C4-2B (cell line): Measurements from ENCODE around the gene PALB2.

Experiments used
- H3K27ac ChIP-seq: fragments of 450-650 bp; 2 replicates; pipeline ENCODE4 v1.5.1; 2017
- CTCF ChIP-seq: fragments of 450-650 bp; conservative IDR thresholded peaks from 2 replicates; pipeline ENCODE4 v1.5.1; 2017; ENCODE audit warnings: mild to moderate bottlenecking
- ZFX ChIP-seq: fragments of 450-650 bp; IDR thresholded peaks from 2 replicates; pipeline ENCODE4 v1.6.1; 2017

PALB2 gene

GRCh38 chr16:23640931-23641765, at the start of gene PALB2, which contains the start of gene DCTN5:
Gene PALB2, minus strand, starts transcription at chr16:23641310. Its CDS starts 153 bp downstream, at chr16:23641157.
Gene DCTN5, plus strand, starts transcription at chr16:23641466. Its CDS starts 77 bp downstream, at chr16:23641543.
- peak; percentile 40; the same call in 1 of the 2 replicates for TF ChIP-seq ZFX
- TF ChIP-seq CTCF, result no peak
- H3K27ac ChIP-seq, result peak within 1 kb of the TSS; percentile 86

DNA sequence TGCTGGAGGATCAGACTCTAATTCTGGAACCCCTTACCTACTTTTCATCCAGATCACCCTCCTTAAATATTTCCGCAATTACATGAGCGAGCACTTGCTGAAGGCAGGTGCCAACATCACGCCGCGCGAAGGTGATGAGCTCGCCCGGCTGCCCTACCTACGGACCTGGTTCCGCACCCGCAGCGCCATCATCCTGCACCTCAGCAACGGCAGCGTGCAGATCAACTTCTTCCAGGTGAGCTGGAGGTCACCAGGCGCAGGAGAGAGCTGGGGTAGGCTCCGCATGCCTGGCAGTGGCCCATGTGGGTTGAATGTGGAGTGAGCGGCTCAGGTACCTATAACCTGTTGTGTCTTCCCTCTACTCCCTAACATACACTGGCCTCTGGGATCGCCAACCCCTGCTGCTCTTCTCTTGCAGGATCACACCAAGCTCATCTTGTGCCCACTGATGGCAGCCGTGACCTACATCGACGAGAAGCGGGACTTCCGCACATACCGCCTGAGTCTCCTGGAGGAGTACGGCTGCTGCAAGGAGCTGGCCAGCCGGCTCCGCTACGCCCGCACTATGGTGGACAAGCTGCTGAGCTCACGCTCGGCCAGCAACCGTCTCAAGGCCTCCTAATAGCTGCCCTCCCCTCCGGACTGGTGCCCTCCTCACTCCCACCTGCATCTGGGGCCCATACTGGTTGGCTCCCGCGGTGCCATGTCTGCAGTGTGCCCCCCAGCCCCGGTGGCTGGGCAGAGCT, 48.5 kb upstream of the PALB2 start:
- no peak overlapping the region for H3K27ac ChIP-seq
- TF ChIP-seq ZFX (no peak), CTCF (no peak)

GRCh38 chr16:23687034-23687808, 46.1 kb upstream of the PALB2 start:
- TF ChIP-seq CTCF (no peak), ZFX (no peak)
- no peak overlapping the region for H3K27ac ChIP-seq

DNA sequence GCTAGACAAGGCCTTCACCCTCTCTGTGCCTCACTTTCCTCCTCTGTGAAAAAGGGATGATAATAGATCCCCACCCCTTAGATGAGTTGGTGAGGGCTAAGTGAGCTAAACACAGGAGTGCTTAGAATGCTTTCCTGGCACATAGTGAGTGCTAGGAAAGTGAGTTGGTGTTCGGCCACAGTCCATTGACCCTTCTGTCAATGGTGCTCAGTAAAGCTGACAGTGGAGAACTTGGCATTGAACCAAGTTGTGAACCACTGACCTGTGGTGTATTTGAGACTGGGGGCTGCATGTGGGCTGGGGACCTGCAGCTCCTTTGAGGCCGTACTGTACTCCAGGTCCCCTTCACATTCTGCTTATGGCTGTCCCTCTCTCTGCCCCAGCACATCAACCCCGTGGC, 42.4 kb upstream of the PALB2 start:
- no peak overlapping the region for H3K27ac ChIP-seq
- TF ChIP-seq CTCF (no peak), ZFX (no peak)

- no peak overlapping the region for H3K27ac ChIP-seq
- TF ChIP-seq ZFX (no peak), CTCF (no peak)
Measured at GRCh38 chr16:23682181-23682580, 41.1 kb upstream of the PALB2 start.

DNA sequence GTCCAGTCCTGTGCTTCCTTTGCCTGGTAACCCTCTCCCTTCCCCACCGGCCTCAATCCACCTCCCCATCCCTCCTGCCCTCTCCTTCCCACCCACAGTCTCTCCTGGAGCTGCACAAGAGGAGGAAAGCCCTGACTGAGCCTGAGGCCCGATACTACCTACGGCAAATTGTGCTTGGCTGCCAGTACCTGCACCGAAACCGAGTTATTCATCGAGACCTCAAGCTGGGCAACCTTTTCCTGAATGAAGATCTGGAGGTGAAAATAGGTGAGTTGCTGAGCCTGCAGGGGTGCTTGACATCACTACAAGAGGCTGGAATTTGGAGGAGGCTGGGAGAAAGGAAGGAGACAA, 38.9 kb upstream of the PALB2 start:
- TF ChIP-seq CTCF (no peak), ZFX (no peak)
- peak overlapping the region; percentile 82 for H3K27ac ChIP-seq
